BLaER1 treated with 17β-estradiol and CSF1 and Interleukin-3, amounts not matched to agents 10 nM and 100 nM (cell line): Measurements from ENCODE around the gene TRAPPC4.
"Not testable (repeated sequence)": the region's sequence is repeated elsewhere in the genome, so short reads cannot be mapped to it uniquely, and the experiment has no call there.

Experiments used
- H3K27ac ChIP-seq, 11 experiments: shearing (Covaris generic); formaldehyde crosslinking; 2 replicates each; pipeline ENCODE4 v1.8.1; 2022
- H3K27me3 ChIP-seq, 11 experiments: shearing (Covaris generic); formaldehyde crosslinking; 2 replicates each; pipeline ENCODE4 v1.8.1; 2022
- H3K36me3 ChIP-seq, 11 experiments: shearing (Covaris generic); formaldehyde crosslinking; 2 replicates each; pipeline ENCODE4 v1.8.1; 2022
- H3K4me1 ChIP-seq, 10 experiments: shearing (Covaris generic); formaldehyde crosslinking; 2 replicates each; pipeline ENCODE4 v1.8.1; 2022
- H3K4me2 ChIP-seq, 11 experiments: shearing (Covaris generic); formaldehyde crosslinking; 2 replicates each; pipeline ENCODE4 v1.8.1; 2022
- H3K4me3 ChIP-seq, 10 experiments: shearing (Covaris generic); formaldehyde crosslinking; 2 replicates each; pipeline ENCODE4 v1.8.1; 2022
- H3K9ac ChIP-seq, 11 experiments: shearing (Covaris generic); formaldehyde crosslinking; 2 replicates each; pipeline ENCODE4 v1.8.1; 2022
- H3K9me3 ChIP-seq, 11 experiments: shearing (Covaris generic); formaldehyde crosslinking; replicated peaks in 1 of 11; 2 replicates each; pipeline ENCODE4 v1.8.1; 2022
- H4K20me1 ChIP-seq, 11 experiments: shearing (Covaris generic); formaldehyde crosslinking; 2 replicates each; pipeline ENCODE4 v1.8.1; 2022
- Cebpa-rat ChIP-seq, 11 experiments: shearing (Covaris generic); IDR thresholded peaks; 2 replicates each; pipeline ENCODE4 v1.8.1; 2022

The TRAPPC4 gene

DNA sequence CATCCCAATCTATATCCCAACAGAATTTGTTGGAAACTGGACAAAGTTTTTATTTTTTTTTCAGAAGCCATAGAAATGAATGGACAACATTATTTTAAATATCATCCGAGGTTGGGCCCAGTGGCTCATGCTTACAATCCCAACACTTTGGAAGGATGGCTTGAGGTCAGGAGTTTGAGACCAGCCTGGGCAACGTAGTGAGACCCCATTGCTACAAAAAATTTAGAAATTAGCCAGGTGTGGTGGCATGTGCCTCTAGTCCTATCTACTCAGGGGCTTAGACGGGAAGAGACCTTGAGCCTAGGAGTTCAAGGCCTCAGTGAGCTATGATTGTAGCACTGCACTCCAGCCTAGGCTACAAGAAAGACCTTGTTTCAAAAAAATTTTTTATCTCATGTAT lies 16.2 kb downstream of the TRAPPC4 start:
- Histone ChIP-seq H3K4me1 (peaks cover 3 to 32% (median 21%) of the 10 kb centered on the region in 10 experiments), H3K27me3 (no peaks in the 10 kb centered on the region), H3K9me3 (no peaks in the 10 kb centered on the region), H3K4me3 (no peak overlapping the region), H4K20me1 (no peaks in the 10 kb centered on the region; a peak in 1 of 22 replicates), H3K36me3 (no peaks in the 10 kb centered on the region), H3K27ac (no peak overlapping the region), H3K4me2 (no peak overlapping the region), H3K9ac (no peak overlapping the region)
- no peak for TF ChIP-seq Cebpa-rat (IDR thresholded peaks at IDR 0.05)

DNA sequence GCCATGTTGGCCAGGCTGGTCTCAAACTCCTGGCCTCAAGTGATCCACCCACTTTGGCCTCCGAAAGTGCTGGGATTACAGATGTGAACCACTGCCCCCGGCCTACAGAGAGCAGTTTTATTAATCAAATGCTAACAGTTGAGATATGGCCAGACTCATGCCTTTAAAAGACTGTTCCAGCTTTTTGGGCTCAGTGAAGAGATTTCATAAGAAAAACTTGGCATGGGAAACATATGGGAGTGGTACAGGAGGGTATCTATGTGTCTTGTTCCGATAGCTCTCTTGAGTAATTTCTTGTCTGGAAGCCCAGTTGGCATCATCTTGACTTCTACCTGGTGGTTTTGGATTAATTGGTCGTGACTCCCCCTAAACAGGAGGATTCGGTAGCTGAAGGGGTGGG lies 20.3 kb downstream of the TRAPPC4 start:
- peaks cover 0 to 17% (median 15%) of the 10 kb centered on the region in 10 experiments; a peak in 15 of 20 replicates for H3K4me1 ChIP-seq
- no peak overlapping the region for H3K27ac ChIP-seq
- H3K36me3 ChIP-seq, result no peaks in the 10 kb centered on the region
- peak overlapping the region in 9 of 11 experiments; percentile 16 to 55 (median 48); a peak in 9 of 22 replicates for H3K4me2 ChIP-seq
- H4K20me1 ChIP-seq, result no peaks in the 10 kb centered on the region
- TF ChIP-seq Cebpa-rat (IDR thresholded peaks at IDR 0.05), result no peak
- no peaks in the 10 kb centered on the region for H3K9me3 ChIP-seq
- no peak overlapping the region for H3K4me3 ChIP-seq
- no peaks in the 10 kb centered on the region for H3K27me3 ChIP-seq
- H3K9ac ChIP-seq, result no peak overlapping the region

GRCh38 chr11:119039471-119039870 lies 20.9 kb downstream of the TRAPPC4 start:
- not testable (repeated sequence) for H3K27me3 ChIP-seq, H4K20me1 ChIP-seq, H3K36me3 ChIP-seq, H3K9me3 ChIP-seq, H3K9ac ChIP-seq, H3K4me3 ChIP-seq
- Histone ChIP-seq H3K4me2 (peak overlapping the region; percentile 16 to 55 (median 47); a peak in 17 of 22 replicates), H3K4me1 (peaks cover 0 to 14% (median 13%) of the 10 kb centered on the region in 10 experiments; a peak in 12 of 20 replicates), H3K27ac (peak overlapping the region in 1 of 11 experiments; percentile 26; a peak in 1 of 22 replicates)

DNA sequence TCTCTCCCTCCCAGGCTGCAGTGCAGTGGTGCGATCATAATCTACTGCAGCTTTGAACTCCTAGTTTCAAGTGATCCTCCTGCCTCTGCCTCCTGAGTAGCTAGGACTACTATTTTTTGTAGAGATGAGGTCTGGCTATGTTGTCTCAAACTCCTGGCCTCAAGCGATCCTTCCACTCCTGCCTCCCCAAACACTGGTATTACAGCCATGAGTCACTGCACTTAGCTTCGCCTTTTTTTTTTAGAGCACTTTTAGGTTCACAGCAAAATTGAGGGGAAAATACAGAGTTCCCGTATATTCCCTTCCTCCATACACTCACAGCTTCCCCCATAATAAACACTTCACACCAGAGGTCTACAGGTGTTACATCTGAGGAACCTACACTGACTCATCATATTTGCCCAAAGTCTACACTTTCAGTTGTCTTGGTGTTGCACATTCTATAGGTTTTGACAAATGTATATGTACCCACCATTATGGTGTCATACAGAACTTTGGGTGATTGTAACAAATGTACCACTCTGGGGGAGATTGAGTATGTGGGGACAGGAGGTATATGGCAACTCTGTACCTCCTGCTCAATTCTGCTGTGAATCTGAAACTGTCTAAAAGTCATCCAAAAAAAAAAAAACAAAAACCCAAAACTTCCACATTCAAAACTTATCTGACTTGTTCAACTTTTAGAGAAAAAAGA lies 23.4 kb downstream of the TRAPPC4 start:
- no peaks in the 10 kb centered on the region for H3K27me3 ChIP-seq
- no peak overlapping the region for H3K9ac ChIP-seq
- TF ChIP-seq Cebpa-rat (IDR thresholded peaks at IDR 0.05), result no peak
- peaks cover 25 to 28% (median 28%) of the 10 kb centered on the region in 11 experiments for H3K36me3 ChIP-seq
- H3K9me3 ChIP-seq, result no peaks in the 10 kb centered on the region
- no peak overlapping the region for H3K27ac ChIP-seq
- H3K4me3 ChIP-seq, result no peak overlapping the region
- H3K4me1 ChIP-seq, result peaks cover 0 to 14% (median 13%) of the 10 kb centered on the region in 10 experiments; a peak in 12 of 20 replicates
- H4K20me1 ChIP-seq, result peaks cover 0 to 29% (median 6%) of the 10 kb centered on the region in 11 experiments; a peak in 10 of 22 replicates
- no peak overlapping the region for H3K4me2 ChIP-seq

DNA sequence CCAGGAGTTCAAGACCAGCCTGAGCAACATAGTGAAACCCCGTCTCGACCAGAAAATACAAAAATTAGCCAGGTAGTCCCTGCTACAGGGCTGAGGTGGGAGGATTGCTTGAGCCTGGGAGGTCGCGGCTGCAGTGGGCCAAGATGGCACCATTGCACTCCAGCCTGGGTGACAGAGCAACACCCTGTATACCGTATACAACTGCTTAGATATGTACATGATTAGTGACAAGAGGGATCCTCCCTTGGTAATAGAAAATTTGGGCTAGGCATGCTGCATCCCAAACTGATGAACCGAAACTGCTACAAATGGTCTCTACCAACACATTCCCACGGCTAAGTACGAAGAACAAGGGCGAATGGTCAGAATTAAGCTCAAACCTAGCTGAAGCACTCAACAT lies 24.4 kb downstream of the TRAPPC4 start:
- Histone ChIP-seq H3K4me1 (peaks cover 0 to 14% (median 13%) of the 10 kb centered on the region in 10 experiments; a peak in 12 of 20 replicates), H4K20me1 (peaks cover 0 to 38% (median 9%) of the 10 kb centered on the region in 11 experiments; a peak in 11 of 22 replicates), H3K4me3 (no peak overlapping the region), H3K36me3 (peaks cover 35 to 38% (median 37%) of the 10 kb centered on the region in 11 experiments), H3K27me3 (no peaks in the 10 kb centered on the region), H3K9me3 (no peaks in the 10 kb centered on the region), H3K9ac (no peak overlapping the region), H3K27ac (no peak overlapping the region), H3K4me2 (no peak overlapping the region)
- TF ChIP-seq Cebpa-rat (IDR thresholded peaks at IDR 0.05), result no peak

DNA sequence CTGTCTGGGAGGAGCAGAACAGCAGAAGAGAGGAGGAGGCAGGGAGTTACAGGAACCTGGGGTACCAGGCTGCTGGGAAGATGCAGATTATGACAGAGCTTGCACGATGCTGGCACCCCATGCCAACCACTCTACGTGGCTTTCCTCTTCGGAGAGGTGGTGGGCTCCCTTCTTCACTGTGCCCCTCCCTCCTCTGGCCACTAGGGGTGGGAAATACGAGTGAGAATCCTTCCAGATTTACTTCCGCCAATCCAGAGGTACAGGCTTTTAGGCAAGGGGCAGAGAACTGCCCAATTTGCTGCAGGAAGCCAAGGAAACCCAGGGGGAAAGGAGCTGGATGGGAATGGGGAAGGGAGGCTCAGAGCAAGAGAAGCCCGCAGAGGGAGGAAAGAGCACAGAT lies 26.1 kb downstream of the TRAPPC4 start:
- TF ChIP-seq Cebpa-rat (IDR thresholded peaks at IDR 0.05), result no peak
- peaks cover 53 to 56% (median 55%) of the 10 kb centered on the region in 11 experiments for H3K36me3 ChIP-seq

DNA sequence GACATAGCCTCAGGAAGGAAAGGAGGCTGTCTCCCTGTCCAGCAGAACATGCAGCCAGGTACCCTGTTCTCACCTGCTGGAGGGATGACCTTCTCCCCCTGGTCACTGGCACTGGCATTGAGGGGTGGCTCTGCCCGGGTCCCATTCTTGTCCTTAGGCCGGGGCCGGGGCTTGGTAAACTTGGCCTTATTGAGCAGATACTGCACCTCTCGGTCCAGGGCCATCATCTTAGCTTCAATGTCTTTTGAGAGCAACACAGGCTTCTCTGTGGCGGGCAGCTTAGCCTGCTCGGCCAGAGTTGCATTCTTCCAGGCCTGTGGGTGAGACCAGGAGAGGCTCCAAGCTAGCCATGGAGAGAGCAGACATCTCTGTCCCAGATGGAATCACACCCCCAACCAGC lies 27.9 kb downstream of the TRAPPC4 start:
- no peak overlapping the region for H3K9ac ChIP-seq
- peaks cover 0 to 72% (median 32%) of the 10 kb centered on the region in 11 experiments; a peak in 13 of 22 replicates for H4K20me1 ChIP-seq
- H3K27me3 ChIP-seq, result no peaks in the 10 kb centered on the region
- H3K36me3 ChIP-seq, result peaks cover 71 to 73% (median 73%) of the 10 kb centered on the region in 11 experiments
- H3K4me1 ChIP-seq, result no peaks in the 10 kb centered on the region
- H3K4me3 ChIP-seq, result no peak overlapping the region
- TF ChIP-seq Cebpa-rat (IDR thresholded peaks at IDR 0.05), result no peak
- H3K9me3 ChIP-seq, result no peaks in the 10 kb centered on the region
- no peak overlapping the region for H3K27ac ChIP-seq
- no peak overlapping the region for H3K4me2 ChIP-seq

More for the DNA sequence above, 26.1 kb downstream of the TRAPPC4 start:
- Histone ChIP-seq H3K4me1 (peaks cover 0 to 7% (median 5%) of the 10 kb centered on the region in 10 experiments; a peak in 10 of 20 replicates), H4K20me1 (peaks cover 0 to 56% (median 21%) of the 10 kb centered on the region in 11 experiments; a peak in 12 of 22 replicates), H3K9ac (no peak overlapping the region), H3K9me3 (no peaks in the 10 kb centered on the region), H3K27me3 (no peaks in the 10 kb centered on the region), H3K27ac (no peak overlapping the region), H3K4me3 (no peak overlapping the region), H3K4me2 (no peak overlapping the region)

GRCh38 chr11:119047205-119047604 lies 28.6 kb downstream of the TRAPPC4 start:
- no peak overlapping the region for H3K27ac ChIP-seq
- H3K4me1 ChIP-seq, result no peaks in the 10 kb centered on the region
- no peaks in the 10 kb centered on the region for H3K27me3 ChIP-seq
- no peaks in the 10 kb centered on the region for H3K9me3 ChIP-seq
- H3K36me3 ChIP-seq, result peaks cover 78 to 81% (median 80%) of the 10 kb centered on the region in 11 experiments
- H4K20me1 ChIP-seq, result peaks cover 0 to 79% (median 39%) of the 10 kb centered on the region in 11 experiments; a peak in 15 of 22 replicates
- H3K4me3 ChIP-seq, result no peak overlapping the region
- no peak for TF ChIP-seq Cebpa-rat (IDR thresholded peaks at IDR 0.05)
- no peak overlapping the region for H3K4me2 ChIP-seq
- H3K9ac ChIP-seq, result no peak overlapping the region

DNA sequence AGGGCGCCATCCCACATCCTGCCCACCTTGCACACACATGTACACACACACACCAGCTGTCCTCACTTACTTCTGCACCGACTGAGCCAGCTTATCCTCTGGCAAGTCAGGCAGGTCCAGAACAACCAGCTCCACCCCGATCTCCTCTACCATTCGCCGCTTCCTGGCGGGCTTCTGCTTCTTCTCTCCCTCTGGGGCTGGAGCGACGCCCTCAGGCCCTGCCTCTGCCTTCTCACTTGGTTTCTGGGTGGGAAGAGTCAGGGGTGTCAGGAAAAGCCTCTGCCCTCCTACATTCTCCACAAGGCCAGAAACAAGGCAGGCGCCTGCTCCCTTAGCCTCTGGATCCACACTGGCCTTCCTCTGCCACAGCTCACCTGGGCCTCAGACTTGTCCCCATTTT lies 30.1 kb downstream of the TRAPPC4 start:
- peaks cover 92 to 95% (median 95%) of the 10 kb centered on the region in 11 experiments for H3K36me3 ChIP-seq
- no peak overlapping the region for H3K4me3 ChIP-seq
- no peak for TF ChIP-seq Cebpa-rat (IDR thresholded peaks at IDR 0.05)
- no peaks in the 10 kb centered on the region for H3K9me3 ChIP-seq
- H3K4me1 ChIP-seq, result no peaks in the 10 kb centered on the region
- no peak overlapping the region for H3K27ac ChIP-seq
- H3K4me2 ChIP-seq, result no peak overlapping the region
- peaks cover under 1 to 93% (median 52%) of the 10 kb centered on the region in 11 experiments; a peak in 16 of 22 replicates for H4K20me1 ChIP-seq
- H3K9ac ChIP-seq, result peak overlapping the region in 2 of 11 experiments; percentile 14 to 32; a peak in 1 of 22 replicates
- H3K27me3 ChIP-seq, result no peaks in the 10 kb centered on the region
